ENCODE data around the gene FSTL3.

FSTL3 gene

GRCh38 chr19:658059-658839 lies 17.9 kb upstream of the FSTL3 start:
- no peak overlapping the region for H3K27ac Mint-ChIP-seq
- no peaks in the 10 kb centered on the region for H3K27me3 Mint-ChIP-seq (ENCODE audit: low read depth)
- no peak overlapping the region for H3K4me3 Mint-ChIP-seq

GRCh38 chr19:658916-659839 lies 17.0 kb upstream of the FSTL3 start:
- Mint-ChIP-seq H3K9me3 (no peaks in the 10 kb centered on the region), H3K27me3 (ENCODE audit: low read depth) (no peaks in the 10 kb centered on the region), H3K4me3 (peak overlapping the region; percentile 10 to 43 (median 11)), H3K27ac (peak overlapping the region in 1 of 3 experiments; percentile 52), H3K4me1 (peaks cover 38% of the 10 kb centered on the region), H3K36me3 (ENCODE audit: low read depth) (no peaks in the 10 kb centered on the region)
- TF ChIP-seq CTCF (IDR thresholded peaks at IDR 0.05; ENCODE audit: unreplicated experiment in 3 of 3), result no peak

More at GRCh38 chr19:658059-658839, 17.9 kb upstream of the FSTL3 start:
- TF ChIP-seq CTCF (IDR thresholded peaks at IDR 0.05; ENCODE audit: unreplicated experiment in 3 of 3), result no peak
- H3K36me3 Mint-ChIP-seq (ENCODE audit: low read depth), result peaks cover 4% of the 10 kb centered on the region
- H3K9me3 Mint-ChIP-seq, result no peaks in the 10 kb centered on the region
- H3K4me1 Mint-ChIP-seq, result peaks cover 42% of the 10 kb centered on the region

- H3K27ac Mint-ChIP-seq, result peak overlapping the region; percentile 54 to 89 (median 88)
- no peaks in the 10 kb centered on the region for H3K36me3 Mint-ChIP-seq (ENCODE audit: low read depth)
- no peak for TF ChIP-seq CTCF (IDR thresholded peaks at IDR 0.05; ENCODE audit: unreplicated experiment in 3 of 3)
- H3K4me3 Mint-ChIP-seq, result peak overlapping the region; percentile 82 to 83 (median 83)
- no peaks in the 10 kb centered on the region for H3K27me3 Mint-ChIP-seq (ENCODE audit: low read depth)
- no peaks in the 10 kb centered on the region for H3K9me3 Mint-ChIP-seq
- H3K4me1 Mint-ChIP-seq, result peaks cover 33% of the 10 kb centered on the region
Observed at GRCh38 chr19:660793-661426, 15.3 kb upstream of the FSTL3 start.

GRCh38 chr19:661427-662196 lies 14.6 kb upstream of the FSTL3 start:
- Mint-ChIP-seq H3K27ac (peak overlapping the region; percentile 54 to 89 (median 88)), H3K27me3 (ENCODE audit: low read depth) (no peaks in the 10 kb centered on the region), H3K9me3 (no peaks in the 10 kb centered on the region), H3K36me3 (ENCODE audit: low read depth) (no peaks in the 10 kb centered on the region), H3K4me3 (peak overlapping the region; percentile 82 to 83 (median 83)), H3K4me1 (peaks cover 28% of the 10 kb centered on the region)
- no peak for TF ChIP-seq CTCF (IDR thresholded peaks at IDR 0.05; ENCODE audit: unreplicated experiment in 3 of 3)

GRCh38 chr19:662207-662961 lies 13.8 kb upstream of the FSTL3 start:
- no peaks in the 10 kb centered on the region for H3K9me3 Mint-ChIP-seq
- peak overlapping the region in 2 of 3 experiments; percentile 54 to 65 for H3K27ac Mint-ChIP-seq
- no peak for TF ChIP-seq CTCF (IDR thresholded peaks at IDR 0.05; ENCODE audit: unreplicated experiment in 3 of 3)
- no peaks in the 10 kb centered on the region for H3K36me3 Mint-ChIP-seq (ENCODE audit: low read depth)
- peaks cover 28% of the 10 kb centered on the region for H3K4me1 Mint-ChIP-seq
- H3K4me3 Mint-ChIP-seq, result peak overlapping the region; percentile 82 to 83 (median 83)
- H3K27me3 Mint-ChIP-seq (ENCODE audit: low read depth), result no peaks in the 10 kb centered on the region
